HEK293 (cell line): ENCODE results near the gene REEP6.
A peak's percentile ranks its signal among the peaks of the same experiment; 100 is the strongest.

Experiments used
- CTCF ChIA-PET: fragments of 350-600 bp; formaldehyde crosslinking; extraction: SDS; loops from one replicate; lab custom pipeline; 2021; ENCODE audit warnings: antibody characterized with exemption; lab: Yijun Ruan, JAX
- POLR2A ChIA-PET: fragments of 300-600 bp; formaldehyde crosslinking; extraction: SDS; loops from one replicate; lab custom pipeline; 2020; ENCODE audit warnings: antibody characterized with exemption, inconsistent platforms; lab: Yijun Ruan, JAX
- H3K27ac ChIP-seq: fragments of 200-500 bp; sonication (Bioruptor generic); 2 replicates; pipeline ENCODE4 v1.5.1; 2014; ENCODE audit warnings: low read depth, low read length, control low read depth, inconsistent platforms; ENCODE audit errors: extremely low read depth
- H3K36me3 ChIP-seq, 2 experiments: fragments of 200-500 bp in 1 of 2; sonication (Bioruptor generic) in 1 of 2; 1 replicate in 1 of 2; 2 replicates in 1 of 2; pipeline ENCODE4 v1.5.1; 2014 to 2017; ENCODE audit warnings: inconsistent platforms in 2 of 2, low read length in 2 of 2; ENCODE audit not compliant: control insufficient read depth in 2 of 2, insufficient read depth in 1 of 2
- H3K4me1 ChIP-seq: fragments of 200-500 bp; sonication (Bioruptor generic); 2 replicates; pipeline ENCODE4 v1.5.1; 2014; ENCODE audit warnings: mild to moderate bottlenecking, low read length, inconsistent platforms; ENCODE audit not compliant: control insufficient read depth, insufficient read depth
- H3K4me3 ChIP-seq: 2 replicates; pipeline ENCODE4 v1.5.1; 2011; ENCODE audit warnings: low read depth, mild to moderate bottlenecking, control low read depth, low read length, moderate library complexity
- H3K9me3 ChIP-seq: fragments of 200-500 bp; sonication (Bioruptor generic); 2 replicates; pipeline ENCODE4 v1.5.1; 2014; ENCODE audit warnings: low read depth, low read length, inconsistent platforms; ENCODE audit not compliant: control insufficient read depth, insufficient read depth
- BCL11B ChIP-seq: fragments of 450-650 bp; formaldehyde crosslinking; IDR thresholded peaks from 2 replicates; pipeline ENCODE4 v1.5.1; 2016; ENCODE audit warnings: low read depth, missing biosample characterization, missing genetic modification characterization
- GFI1B ChIP-seq: fragments of 450-650 bp; formaldehyde crosslinking; IDR thresholded peaks from 2 replicates; pipeline ENCODE4 v1.5.1; 2016; ENCODE audit warnings: missing biosample characterization, missing genetic modification characterization
- GLI4 ChIP-seq: fragments of 450-650 bp; formaldehyde crosslinking; IDR thresholded peaks from 2 replicates; pipeline ENCODE4 v1.5.1; 2016; ENCODE audit warnings: missing biosample characterization, missing genetic modification characterization
- GLIS1 ChIP-seq: fragments of 450-650 bp; formaldehyde crosslinking; IDR thresholded peaks from 2 replicates; pipeline ENCODE4 v1.5.1; 2016; ENCODE audit warnings: missing biosample characterization, missing genetic modification characterization
- GLIS2 ChIP-seq: fragments of 450-650 bp; formaldehyde crosslinking; IDR thresholded peaks from 2 replicates; pipeline ENCODE4 v1.5.1; 2016; ENCODE audit warnings: missing biosample characterization, missing genetic modification characterization
- PRDM10 ChIP-seq: fragments of 450-650 bp; formaldehyde crosslinking; IDR thresholded peaks from 2 replicates; pipeline ENCODE4 v1.5.1; 2016; ENCODE audit warnings: missing biosample characterization, missing genetic modification characterization
- SP2 ChIP-seq: fragments of 450-650 bp; formaldehyde crosslinking; IDR thresholded peaks from 2 replicates; pipeline ENCODE4 v1.5.1; 2016; ENCODE audit warnings: missing biosample characterization, missing genetic modification characterization
- TCF7L2 ChIP-seq: IDR thresholded peaks from 2 replicates; pipeline ENCODE4 v1.6.1; 2011; ENCODE audit warnings: low read depth, mild to moderate bottlenecking, inconsistent platforms, low read length, moderate library complexity, borderline replicate concordance
- YY1 ChIP-seq: fragments of 450-650 bp; formaldehyde crosslinking; IDR thresholded peaks from 2 replicates; pipeline ENCODE4 v1.5.1; 2018; ENCODE audit warnings: missing biosample characterization, missing genetic modification characterization
- ZBTB48 ChIP-seq: fragments of 450-650 bp; formaldehyde crosslinking; IDR thresholded peaks from 2 replicates; pipeline ENCODE4 v1.5.1; 2016; ENCODE audit warnings: missing biosample characterization, missing genetic modification characterization
- ZBTB8A ChIP-seq: fragments of 450-650 bp; formaldehyde crosslinking; IDR thresholded peaks from 2 replicates; pipeline ENCODE4 v1.5.1; 2016; ENCODE audit warnings: missing biosample characterization, missing genetic modification characterization
- ZFP3 ChIP-seq: fragments of 450-650 bp; formaldehyde crosslinking; IDR thresholded peaks from 2 replicates; pipeline ENCODE4 v1.5.1; 2016; ENCODE audit warnings: low read depth, missing biosample characterization, missing genetic modification characterization
- ZFP69B ChIP-seq: fragments of 450-650 bp; formaldehyde crosslinking; IDR thresholded peaks from 2 replicates; pipeline ENCODE4 v1.5.1; 2016; ENCODE audit warnings: missing biosample characterization, missing genetic modification characterization
- ZIC2 ChIP-seq: fragments of 450-650 bp; formaldehyde crosslinking; IDR thresholded peaks from 2 replicates; pipeline ENCODE4 v1.5.1; 2016; ENCODE audit warnings: missing biosample characterization, missing genetic modification characterization
- ZNF2 ChIP-seq: fragments of 450-650 bp; formaldehyde crosslinking; IDR thresholded peaks from 2 replicates; pipeline ENCODE4 v1.5.1; 2016; ENCODE audit warnings: missing biosample characterization, missing genetic modification characterization
- ZNF214 ChIP-seq: fragments of 450-650 bp; formaldehyde crosslinking; IDR thresholded peaks from 2 replicates; pipeline ENCODE4 v1.5.1; 2017; ENCODE audit warnings: missing biosample characterization, mild to moderate bottlenecking, missing genetic modification characterization, borderline replicate concordance
- ZNF341 ChIP-seq: fragments of 450-650 bp; formaldehyde crosslinking; IDR thresholded peaks from 2 replicates; pipeline ENCODE4; 2016; ENCODE audit warnings: low read depth, missing biosample characterization, missing genetic modification characterization
- ZNF394 ChIP-seq: fragments of 450-650 bp; formaldehyde crosslinking; IDR thresholded peaks from 2 replicates; pipeline ENCODE4 v1.5.1; 2016; ENCODE audit warnings: missing biosample characterization, missing genetic modification characterization, mild to moderate bottlenecking, moderate library complexity, borderline replicate concordance
- ZNF473 ChIP-seq: fragments of 450-650 bp; formaldehyde crosslinking; IDR thresholded peaks from 2 replicates; pipeline ENCODE4 v1.5.1; 2017; ENCODE audit warnings: missing biosample characterization, missing genetic modification characterization
- ZNF561 ChIP-seq: fragments of 450-650 bp; IDR thresholded peaks from 2 replicates; pipeline ENCODE4 v1.5.1; 2018; ENCODE audit warnings: missing biosample characterization, missing genetic modification characterization, borderline replicate concordance
- ZNF580 ChIP-seq: fragments of 450-650 bp; formaldehyde crosslinking; IDR thresholded peaks from 2 replicates; pipeline ENCODE4 v1.5.1; 2016; ENCODE audit warnings: missing biosample characterization, missing genetic modification characterization
- ZNF645 ChIP-seq: fragments of 450-650 bp; formaldehyde crosslinking; IDR thresholded peaks from 2 replicates; pipeline ENCODE4; 2016; ENCODE audit warnings: missing biosample characterization, missing genetic modification characterization
- ZNF677 ChIP-seq: fragments of 450-650 bp; IDR thresholded peaks from 2 replicates; pipeline ENCODE4 v1.5.0; 2018; ENCODE audit warnings: missing biosample characterization, mild to moderate bottlenecking, missing genetic modification characterization, moderate library complexity
- ZNF692 ChIP-seq: fragments of 450-650 bp; formaldehyde crosslinking; IDR thresholded peaks from 2 replicates; pipeline ENCODE4 v1.5.1; 2016; ENCODE audit warnings: missing biosample characterization, missing genetic modification characterization
- ZNF791 ChIP-seq: fragments of 450-650 bp; formaldehyde crosslinking; IDR thresholded peaks from 2 replicates; pipeline ENCODE4 v1.5.1; 2016; ENCODE audit warnings: missing biosample characterization, missing genetic modification characterization
- ZSCAN18 ChIP-seq: fragments of 450-650 bp; formaldehyde crosslinking; IDR thresholded peaks from 2 replicates; pipeline ENCODE4 v1.5.1; 2016; ENCODE audit warnings: missing biosample characterization, missing genetic modification characterization
- ZSCAN5A ChIP-seq: fragments of 450-650 bp; formaldehyde crosslinking; IDR thresholded peaks from 2 replicates; pipeline ENCODE4 v1.5.1; 2016; ENCODE audit warnings: missing biosample characterization, missing genetic modification characterization

The REEP6 gene

GRCh38 chr19:1452802-1453524 is 38.0 kb upstream of the REEP6 start:
- Histone ChIP-seq H3K4me1 (no peaks in the 10 kb centered on the region), H3K4me3 (no peak overlapping the region), H3K9me3 (no peaks in the 10 kb centered on the region), H3K27ac (no peak overlapping the region), H3K36me3 (no peaks in the 10 kb centered on the region)
- POLR2A ChIA-PET = interaction anchor here (2.1 kb wide), 1 partner anchor 11 kb away, joined by 10 read pairs; no protein-coding TSS in a partner anchor
- CTCF ChIA-PET = interaction anchor here (0.6 to 3.3 kb wide), 4 partner anchors 8 to 173 kb away, joined by 3 to 21 read pairs (median 4); no protein-coding TSS in a partner anchor
- TF ChIP-seq GLIS2 (tag by site-specific recombination) (peak; percentile 34), TCF7L2 (no peak), ZNF677 (tag by site-specific recombination) (no peak), ZNF473 (tag by site-specific recombination) (no peak), ZNF214 (tag by site-specific recombination) (no peak), YY1 (tag by site-specific recombination) (no peak), GLIS1 (peak; percentile 53; the same call in 1 of the 2 replicates), ZFP3 (tag by site-specific recombination) (no peak), ZNF692 (tag by site-specific recombination) (peak; percentile 79), ZBTB8A (tag by site-specific recombination) (peak; percentile 29; the same call in 1 of the 2 replicates), ZNF580 (tag by site-specific recombination) (no peak), SP2 (tag by site-specific recombination) (no peak), ZNF341 (peak; percentile 65), ZNF394 (peak; percentile 72), ZSCAN5A (tag by site-specific recombination) (no peak), ZNF791 (tag by site-specific recombination) (no peak), BCL11B (tag by site-specific recombination) (peak; percentile 51; the same call in 1 of the 2 replicates), GFI1B (tag by site-specific recombination) (no peak), ZNF561 (tag by site-specific recombination) (no peak), ZNF645 (no peak), ZSCAN18 (tag by site-specific recombination) (no peak), ZBTB48 (0 out of 2 replicates have a peak, but pooled peaks have one; percentile 24), GLI4 (tag by site-specific recombination) (peak; percentile 58; the same call in 1 of the 2 replicates), PRDM10 (tag by site-specific recombination) (no peak), ZFP69B (tag by site-specific recombination) (peak; percentile 88), ZNF2 (tag by site-specific recombination) (no peak), ZIC2 (tag by site-specific recombination) (peak; percentile 12)
